ENCODE results near the gene TBC1D4. TPM values are rescaled to one million over a fixed set of nuclear protein-coding genes. Genes with fewer than 3 reads are reported as not detected.

The TBC1D4 gene
- total and polyA plus RNA-seq, 10 donors = 10.1 to 67.0 (median 21.6) TPM

- intact Hi-C loops (cut with DNase I; ENCODE audit: low total_unique reads) = no loop called here
- TF ChIP-seq POLR2AphosphoS5 (IDR thresholded peaks at IDR 0.05) (no peak), CTCF (IDR thresholded peaks at IDR 0.05 in 8 of 11, conservative IDR thresholded peaks at IDR 0.05 in 3 of 11) (no peak)
- no peaks in the 10 kb centered on the region for H3K36me3 ChIP-seq
- no peaks in the 10 kb centered on the region for H3K9me3 ChIP-seq
- H3K27ac ChIP-seq = no peak overlapping the region
- DNase-seq = no peak
- WGBS, 5 donors = 42 to 76% (median 61%) methylated on average over 3 of the region's 3 CpGs
- H3K27me3 ChIP-seq (replicated peaks in 1 of 7) = no peaks in the 10 kb centered on the region
- no peak overlapping the region for H3K4me3 ChIP-seq
- peaks cover 0 to 11% (median 3%) of the 10 kb centered on the region in 6 donors for H3K4me1 ChIP-seq
Observed at GRCh38 chr13:75505327-75505726, 23.4 kb upstream of the TBC1D4 start.

- Histone ChIP-seq H3K4me3 (no peak overlapping the region), H3K27ac (no peak overlapping the region), H3K27me3 (replicated peaks in 1 of 7) (no peaks in the 10 kb centered on the region), H3K36me3 (no peaks in the 10 kb centered on the region), H3K4me1 (no peaks in the 10 kb centered on the region), H3K9me3 (no peaks in the 10 kb centered on the region)
- DNase-seq = no peak
- WGBS, 5 donors = 79 to 87% (median 82%) methylated on average over 5 of the region's 5 CpGs
- intact Hi-C loops (cut with DNase I; ENCODE audit: low total_unique reads) = no loop called here
- TF ChIP-seq POLR2AphosphoS5 (IDR thresholded peaks at IDR 0.05) (no peak), CTCF (IDR thresholded peaks at IDR 0.05 in 8 of 11, conservative IDR thresholded peaks at IDR 0.05 in 3 of 11) (no peak), POLR2A (IDR thresholded peaks at IDR 0.05) (no peak)
Observed at GRCh38 chr13:75495938-75496337, 14.0 kb upstream of the TBC1D4 start.

GRCh38 chr13:75494491-75494890 is 12.5 kb upstream of the TBC1D4 start:
- Histone ChIP-seq H3K9me3 (no peaks in the 10 kb centered on the region), H3K36me3 (no peaks in the 10 kb centered on the region), H3K27me3 (replicated peaks in 1 of 7) (no peaks in the 10 kb centered on the region), H3K4me3 (no peak overlapping the region), H3K4me1 (peaks cover 0 to 9% (median 2%) of the 10 kb centered on the region in 6 donors), H3K27ac (no peak overlapping the region)
- DNase-seq = no peak
- intact Hi-C loops (cut with DNase I; ENCODE audit: low total_unique reads) = no loop called here
- WGBS, 5 donors = 81 to 95% (median 91%) methylated on average over 1 of the region's 1 CpG
- TF ChIP-seq CTCF (IDR thresholded peaks at IDR 0.05 in 8 of 11, conservative IDR thresholded peaks at IDR 0.05 in 3 of 11) (no peak), POLR2AphosphoS5 (IDR thresholded peaks at IDR 0.05) (no peak), POLR2A (IDR thresholded peaks at IDR 0.05) (no peak)

- Histone ChIP-seq H3K27ac (no peak overlapping the region), H3K36me3 (no peaks in the 10 kb centered on the region), H3K27me3 (replicated peaks in 1 of 7) (no peaks in the 10 kb centered on the region), H3K9me3 (no peaks in the 10 kb centered on the region), H3K4me3 (no peak overlapping the region), H3K4me1 (peaks cover 0 to 12% (median 2%) of the 10 kb centered on the region in 6 donors)
- no peak for DNase-seq
- intact Hi-C loops (cut with DNase I; ENCODE audit: low total_unique reads) = no loop called here
- no peak for TF ChIP-seq POLR2AphosphoS5 (IDR thresholded peaks at IDR 0.05)
- no peak for TF ChIP-seq CTCF (IDR thresholded peaks at IDR 0.05 in 8 of 11, conservative IDR thresholded peaks at IDR 0.05 in 3 of 11)
- no peak for TF ChIP-seq POLR2A (IDR thresholded peaks at IDR 0.05)
Observed at GRCh38 chr13:75493156-75493555, 11.2 kb upstream of the TBC1D4 start.
